Measurements from ENCODE around the gene ZDHHC1. TPM values are rescaled to one million over a fixed set of nuclear protein-coding genes. Genes with fewer than 3 reads are reported as not detected.
A peak's percentile ranks its signal among the peaks of the same experiment; 100 is the strongest.
"Not testable (repeated sequence)": the region's sequence is repeated elsewhere in the genome, so short reads cannot be mapped to it uniquely, and the experiment has no call there.

ZDHHC1 gene
- total RNA-seq, 8 experiments from 2014 or later: 3.4 to 14.6 (median 4.6) TPM

DNA sequence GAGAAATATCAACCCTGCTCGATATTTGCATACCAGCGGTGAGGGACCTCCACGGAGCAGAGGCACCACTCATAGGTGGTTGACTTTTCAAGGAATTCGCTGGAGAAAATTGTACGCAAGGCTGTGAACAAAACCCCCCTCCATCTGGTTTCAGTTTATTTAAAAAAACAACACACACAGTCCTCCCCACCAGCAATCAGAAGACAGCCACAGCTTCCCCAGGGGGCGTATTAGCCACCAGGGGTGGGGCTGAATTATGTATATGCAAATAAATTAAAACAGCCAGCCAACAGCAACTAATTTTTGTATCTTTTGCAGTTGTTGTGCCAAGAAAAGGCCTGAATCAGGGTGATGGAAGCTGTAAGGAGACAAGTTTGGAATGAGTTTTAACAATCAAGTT is 8.8 kb upstream of the ZDHHC1 start:
- ATAC-seq (replicated peaks in 6 of 8): peak in 3 of 8 experiments; percentile 53 to 71 (median 68)
- in situ Hi-C loops (cut with MboI; ENCODE audit: low pct_unique_long_range_greater_than_20kb in 2 of 9, low sequenced_read_pairs in 9 of 9, unreplicated experiment in 9 of 9): no loop called here
- WGBS, 10 experiments: 0 to 100% (median 50%) methylated on average over 1 to 6 of the region's 6 CpGs; no CpG with 5 or more reads in 2 of the 10 experiments
- Histone ChIP-seq H3K4me1 (replicated peaks in 1 of 2) (peaks cover 18 to 23% of the 10 kb centered on the region in 2 donors), H3K4me3 (no peak overlapping the region), H3K27ac (no peak overlapping the region)

DNA sequence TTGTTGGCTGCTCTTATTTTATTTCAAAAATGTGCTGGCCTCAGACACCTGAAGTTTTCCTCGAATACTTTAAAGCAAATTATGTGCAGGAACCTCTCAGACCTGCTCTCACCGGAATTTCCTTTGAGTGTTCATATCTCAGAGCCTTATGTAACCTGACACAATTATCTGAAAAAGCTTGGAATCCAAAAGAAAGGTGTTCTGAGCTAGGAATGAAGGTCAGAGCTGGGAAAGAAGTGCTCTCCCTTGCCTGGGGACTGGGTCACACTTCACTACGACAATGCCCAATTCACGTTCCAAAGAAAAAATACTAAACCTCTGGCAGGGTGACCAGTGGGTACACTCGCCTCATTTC is 8.0 kb upstream of the ZDHHC1 start:
- Histone ChIP-seq H3K4me1 (replicated peaks in 1 of 2) (peaks cover 16 to 23% of the 10 kb centered on the region in 2 donors), H3K27ac (no peak overlapping the region), H3K4me3 (no peak overlapping the region)
- peak in 1 of 8 experiments; percentile 8 for ATAC-seq (replicated peaks in 6 of 8)
- in situ Hi-C loops (cut with MboI; ENCODE audit: low pct_unique_long_range_greater_than_20kb in 2 of 9, low sequenced_read_pairs in 9 of 9, unreplicated experiment in 9 of 9): loop anchor here in 4 of 9 experiments (25.0 kb wide), 3 partner anchors 162 to 487 kb away; partner anchors contain the start of genes CES2 (in 1 of the 4), CIAO2B (in 1 of the 4), FHOD1 (in 1 of the 4) and RRAD (in 1 of the 4)
- 31 to 100% (median 65%) methylated on average over 3 to 5 of the region's 5 CpGs; no CpG with 5 or more reads in 2 of the 10 experiments for WGBS, 10 experiments

DNA sequence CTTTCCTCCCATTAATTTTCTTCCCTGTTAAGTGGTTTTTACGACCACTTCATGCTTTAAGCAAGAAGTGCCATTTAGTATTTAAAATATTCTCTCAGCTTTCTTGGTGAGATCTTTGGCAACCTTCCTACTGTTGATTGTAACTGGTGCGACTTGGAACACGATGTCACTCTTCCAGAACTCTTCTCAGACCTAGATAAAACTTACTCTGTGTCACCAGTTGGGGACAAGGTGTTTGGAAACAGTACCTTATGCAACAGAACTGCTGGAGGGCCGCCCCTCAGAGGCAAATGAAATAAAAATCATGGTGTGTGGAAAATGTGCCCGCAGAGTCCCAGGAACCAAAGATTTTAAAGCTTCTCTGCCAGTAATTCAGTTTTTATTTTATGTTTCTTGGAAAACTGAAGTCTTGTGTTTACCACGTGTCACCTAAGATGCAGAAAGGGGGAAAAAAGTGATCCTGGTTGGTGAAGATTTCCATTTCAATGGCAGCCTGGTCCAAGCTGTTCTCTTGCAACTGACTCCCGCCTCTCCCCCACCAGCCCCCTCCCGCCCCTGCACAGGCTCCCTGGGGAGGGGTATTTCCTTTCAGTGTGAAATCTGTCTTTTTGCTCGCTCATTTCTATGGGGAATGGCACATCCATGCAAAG is 7.5 kb upstream of the ZDHHC1 start:
- WGBS, 10 experiments: 7 to 69% (median 34%) methylated on average over 2 to 6 of the region's 9 CpGs; no CpG with 5 or more reads in 1 of the 10 experiments
- in situ Hi-C loops (cut with MboI; ENCODE audit: low pct_unique_long_range_greater_than_20kb in 2 of 9, low sequenced_read_pairs in 9 of 9, unreplicated experiment in 9 of 9): loop anchor here in 4 of 9 experiments (25.0 kb wide), 3 partner anchors 161 to 486 kb away; partner anchors contain the start of genes CES2 (in 1 of the 4), CIAO2B (in 1 of the 4), FHOD1 (in 1 of the 4) and RRAD (in 1 of the 4)

DNA sequence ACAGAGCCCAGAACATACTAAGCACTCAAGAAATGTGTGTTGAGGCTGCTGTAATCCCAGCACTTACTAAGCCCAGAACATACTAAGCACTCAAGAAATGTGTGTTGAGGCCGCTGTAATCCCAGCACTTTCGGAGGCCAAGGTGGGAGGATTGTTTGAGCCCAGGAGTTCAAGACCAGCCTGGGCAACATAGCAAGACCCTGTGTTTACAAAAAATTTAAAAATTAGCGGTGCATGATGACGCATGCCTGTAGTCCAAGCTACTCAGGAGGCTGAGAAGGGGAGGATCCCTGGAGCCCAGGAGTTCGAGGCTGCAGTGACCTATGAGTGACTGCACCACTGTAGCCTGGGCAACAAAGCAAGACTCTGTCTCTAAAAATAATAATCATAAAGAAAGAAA is 6.7 kb upstream of the ZDHHC1 start:
- Histone ChIP-seq H3K27ac (no peak overlapping the region), H3K4me1 (replicated peaks in 1 of 2) (peaks cover 16 to 17% of the 10 kb centered on the region in 2 donors), H3K4me3 (no peak overlapping the region)
- 60 to 100% (median 92%) methylated on average over 1 to 5 of the region's 5 CpGs; no CpG with 5 or more reads in 3 of the 10 experiments for WGBS, 10 experiments
- ATAC-seq (replicated peaks in 6 of 8): no peak
- in situ Hi-C loops (cut with MboI; ENCODE audit: low pct_unique_long_range_greater_than_20kb in 2 of 9, low sequenced_read_pairs in 9 of 9, unreplicated experiment in 9 of 9): loop anchor here in 4 of 9 experiments (25.0 kb wide), 3 partner anchors 161 to 486 kb away; partner anchors contain the start of genes CES2 (in 1 of the 4), CIAO2B (in 1 of the 4), FHOD1 (in 1 of the 4) and RRAD (in 1 of the 4)

More for the DNA sequence above, 7.5 kb upstream of the ZDHHC1 start:
- ATAC-seq (replicated peaks in 6 of 8): peak in 2 of 8 experiments; percentile 41 to 50
- H3K27ac ChIP-seq: no peak overlapping the region
- H3K4me3 ChIP-seq: no peak overlapping the region
- peaks cover 16 to 23% of the 10 kb centered on the region in 2 donors for H3K4me1 ChIP-seq (replicated peaks in 1 of 2)

DNA sequence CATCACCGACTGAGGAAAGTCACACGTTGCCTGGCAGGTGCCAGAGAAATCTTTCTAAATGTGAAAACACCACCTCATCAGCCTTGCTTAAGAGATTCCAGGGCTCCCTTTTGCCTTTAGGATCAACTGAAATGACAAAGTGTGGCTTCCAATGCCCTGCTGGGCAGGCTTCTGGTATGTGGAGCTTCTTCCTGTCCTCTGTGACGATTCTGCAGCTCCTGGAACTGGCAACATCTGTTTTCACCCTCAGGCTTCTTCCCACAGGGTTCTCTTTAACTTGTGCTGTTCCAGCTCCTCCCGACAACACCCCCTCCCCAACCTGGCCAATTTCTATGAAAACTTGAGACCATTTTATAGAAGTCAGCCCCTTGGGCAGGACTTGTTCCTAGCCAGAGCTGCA is 4.8 kb upstream of the ZDHHC1 start:
- H3K4me3 ChIP-seq: no peak overlapping the region
- 20 to 84% (median 38%) methylated on average over 1 to 4 of the region's 4 CpGs; no CpG with 5 or more reads in 3 of the 10 experiments for WGBS, 10 experiments

DNA sequence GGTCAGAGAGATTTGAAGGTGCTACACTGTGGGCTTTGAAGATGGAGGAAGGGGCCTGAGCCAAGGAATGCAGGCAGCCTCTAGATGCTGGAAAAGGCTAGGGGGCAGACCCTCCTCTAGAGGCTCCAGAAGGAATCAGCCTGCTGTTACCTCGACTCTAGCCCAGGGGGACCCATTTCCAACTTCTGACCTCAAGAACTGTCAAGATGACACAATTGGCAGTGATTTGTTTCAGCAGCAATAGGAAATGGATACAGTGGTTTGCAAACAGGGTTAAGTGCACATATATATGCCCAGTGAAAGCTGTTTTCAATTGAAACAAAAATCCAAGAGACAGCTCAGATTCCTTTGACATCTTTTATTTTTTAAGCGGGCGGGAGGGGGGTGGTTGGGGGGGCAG is 3.7 kb upstream of the ZDHHC1 start:
- Histone ChIP-seq H3K4me1 (replicated peaks in 1 of 2) (peaks cover 17 to 21% of the 10 kb centered on the region in 2 donors), H3K27ac (no peak overlapping the region), H3K4me3 (no peak overlapping the region)
- in situ Hi-C loops (cut with MboI; ENCODE audit: low pct_unique_long_range_greater_than_20kb in 2 of 9, low sequenced_read_pairs in 9 of 9, unreplicated experiment in 9 of 9): loop anchor here in 4 of 9 experiments (25.0 kb wide), 3 partner anchors 158 to 483 kb away; partner anchors contain the start of genes CES2 (in 1 of the 4), CIAO2B (in 1 of the 4), FHOD1 (in 1 of the 4) and RRAD (in 1 of the 4)
- ATAC-seq (replicated peaks in 6 of 8): no peak
- 40 to 89% (median 85%) methylated on average over 1 to 3 of the region's 3 CpGs; no CpG with 5 or more reads in 6 of the 10 experiments for WGBS, 10 experiments

More for the DNA sequence above, 4.8 kb upstream of the ZDHHC1 start:
- Histone ChIP-seq H3K27ac (no peak overlapping the region), H3K4me1 (replicated peaks in 1 of 2) (peaks cover 16 to 20% of the 10 kb centered on the region in 2 donors)
- in situ Hi-C loops (cut with MboI; ENCODE audit: low pct_unique_long_range_greater_than_20kb in 2 of 9, low sequenced_read_pairs in 9 of 9, unreplicated experiment in 9 of 9): loop anchor here in 4 of 9 experiments (25.0 kb wide), 3 partner anchors 159 to 484 kb away; partner anchors contain the start of genes CES2 (in 1 of the 4), CIAO2B (in 1 of the 4), FHOD1 (in 1 of the 4) and RRAD (in 1 of the 4)
- ATAC-seq (replicated peaks in 6 of 8): no peak

DNA sequence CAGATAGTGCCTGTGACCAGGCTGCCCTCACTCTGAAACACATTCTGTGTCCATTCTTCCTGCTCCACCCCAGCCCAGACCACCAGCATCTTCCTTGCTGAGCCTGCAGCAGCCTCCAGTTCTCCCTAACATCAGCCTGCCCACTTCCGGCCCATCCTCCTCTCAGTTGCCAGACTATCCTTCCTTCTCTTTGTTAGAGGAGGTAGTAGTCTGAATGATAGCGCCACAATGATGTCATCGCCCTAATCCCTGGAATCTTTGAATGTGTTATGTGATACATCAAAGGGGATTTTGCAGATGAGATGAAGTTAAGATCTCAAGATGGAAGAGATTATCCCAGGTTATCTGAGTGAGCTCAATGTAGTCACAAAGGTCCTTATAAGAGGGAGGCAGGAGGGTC is 3.2 kb upstream of the ZDHHC1 start:
- in situ Hi-C loops (cut with MboI; ENCODE audit: low pct_unique_long_range_greater_than_20kb in 2 of 9, low sequenced_read_pairs in 9 of 9, unreplicated experiment in 9 of 9): loop anchor here in 4 of 9 experiments (25.0 kb wide), 3 partner anchors 157 to 482 kb away; partner anchors contain the start of genes CES2 (in 1 of the 4), CIAO2B (in 1 of the 4), FHOD1 (in 1 of the 4) and RRAD (in 1 of the 4)
- H3K4me1 ChIP-seq (replicated peaks in 1 of 2): peaks cover 12 to 21% of the 10 kb centered on the region in 2 donors
- H3K4me3 ChIP-seq: no peak overlapping the region
- H3K27ac ChIP-seq: no peak overlapping the region
- WGBS, 10 experiments: 58 to 95% (median 92%) methylated on average over 2 to 3 of the region's 3 CpGs; no CpG with 5 or more reads in 4 of the 10 experiments
- no peak for ATAC-seq (replicated peaks in 6 of 8)

DNA sequence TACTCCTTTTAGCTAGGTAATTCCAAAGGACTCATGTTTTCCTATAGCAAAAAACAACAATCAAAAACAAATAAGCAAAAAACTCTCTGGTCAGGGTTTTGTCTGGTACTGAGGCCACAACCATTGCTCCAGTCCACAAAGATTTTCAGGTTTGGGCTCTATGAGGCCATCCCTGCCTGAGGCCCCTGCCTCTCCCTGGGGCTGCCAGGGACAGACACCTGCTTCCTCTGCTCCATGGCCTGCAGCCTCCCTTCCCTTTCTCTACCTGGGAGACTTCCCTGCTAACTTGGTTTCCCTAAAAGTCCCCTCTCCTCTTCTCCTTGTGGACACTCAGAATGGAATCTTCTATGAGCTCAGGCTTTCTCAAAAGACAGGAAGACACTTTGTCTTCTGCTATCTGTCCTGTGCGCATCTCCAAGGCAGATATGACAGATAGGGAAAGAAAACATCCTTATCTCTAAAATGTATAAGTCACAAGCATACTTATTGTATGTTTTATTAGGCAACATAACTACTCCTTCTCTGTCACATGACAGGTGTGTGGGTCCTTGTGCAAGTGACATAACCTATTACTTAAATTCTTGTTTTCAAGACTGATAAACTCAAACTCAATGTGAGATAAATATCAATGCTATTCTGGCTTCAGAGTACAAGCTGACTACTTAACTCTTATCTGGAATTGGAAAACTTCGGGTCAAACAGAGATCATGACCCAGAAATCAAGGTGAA is 1.2 kb upstream of the ZDHHC1 start:
- in situ Hi-C loops (cut with MboI; ENCODE audit: low pct_unique_long_range_greater_than_20kb in 2 of 9, low sequenced_read_pairs in 9 of 9, unreplicated experiment in 9 of 9): loop anchor here in 4 of 9 experiments (25.0 kb wide), 3 partner anchors 155 to 480 kb away; partner anchors contain the start of genes CES2 (in 1 of the 4), CIAO2B (in 1 of the 4), FHOD1 (in 1 of the 4) and RRAD (in 1 of the 4)
- no peak overlapping the region for H3K4me3 ChIP-seq

DNA sequence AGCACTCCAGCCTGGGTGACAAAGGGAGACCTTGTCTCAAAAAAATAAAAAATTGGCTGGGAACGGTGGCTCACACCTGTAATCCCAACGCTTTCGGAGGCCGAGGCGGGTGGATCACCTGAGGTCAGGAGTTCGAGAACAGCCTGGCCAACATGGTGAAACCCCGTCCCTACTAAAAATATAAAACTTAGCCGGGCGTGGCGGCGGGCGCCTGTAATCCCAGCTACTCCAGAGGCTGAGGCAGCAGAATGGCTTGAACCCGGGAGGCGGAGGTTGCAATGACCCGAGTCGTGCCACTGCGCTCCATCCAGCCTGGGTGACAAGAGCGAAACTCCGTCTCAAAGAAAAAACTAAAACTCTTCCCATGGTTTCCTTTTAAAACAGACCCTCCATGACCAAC is 856 bp downstream of the ZDHHC1 start:
- ATAC-seq (replicated peaks in 6 of 8): not testable (repeated sequence)

More for the DNA sequence above, 1.2 kb upstream of the ZDHHC1 start:
- no peak for ATAC-seq (replicated peaks in 6 of 8)
- 38 to 100% (median 86%) methylated on average over 1 to 2 of the region's 2 CpGs; no CpG with 5 or more reads in 1 of the 10 experiments for WGBS, 10 experiments
- H3K4me1 ChIP-seq (replicated peaks in 1 of 2): peaks cover 2 to 19% of the 10 kb centered on the region in 2 donors
- no peak overlapping the region for H3K27ac ChIP-seq

DNA sequence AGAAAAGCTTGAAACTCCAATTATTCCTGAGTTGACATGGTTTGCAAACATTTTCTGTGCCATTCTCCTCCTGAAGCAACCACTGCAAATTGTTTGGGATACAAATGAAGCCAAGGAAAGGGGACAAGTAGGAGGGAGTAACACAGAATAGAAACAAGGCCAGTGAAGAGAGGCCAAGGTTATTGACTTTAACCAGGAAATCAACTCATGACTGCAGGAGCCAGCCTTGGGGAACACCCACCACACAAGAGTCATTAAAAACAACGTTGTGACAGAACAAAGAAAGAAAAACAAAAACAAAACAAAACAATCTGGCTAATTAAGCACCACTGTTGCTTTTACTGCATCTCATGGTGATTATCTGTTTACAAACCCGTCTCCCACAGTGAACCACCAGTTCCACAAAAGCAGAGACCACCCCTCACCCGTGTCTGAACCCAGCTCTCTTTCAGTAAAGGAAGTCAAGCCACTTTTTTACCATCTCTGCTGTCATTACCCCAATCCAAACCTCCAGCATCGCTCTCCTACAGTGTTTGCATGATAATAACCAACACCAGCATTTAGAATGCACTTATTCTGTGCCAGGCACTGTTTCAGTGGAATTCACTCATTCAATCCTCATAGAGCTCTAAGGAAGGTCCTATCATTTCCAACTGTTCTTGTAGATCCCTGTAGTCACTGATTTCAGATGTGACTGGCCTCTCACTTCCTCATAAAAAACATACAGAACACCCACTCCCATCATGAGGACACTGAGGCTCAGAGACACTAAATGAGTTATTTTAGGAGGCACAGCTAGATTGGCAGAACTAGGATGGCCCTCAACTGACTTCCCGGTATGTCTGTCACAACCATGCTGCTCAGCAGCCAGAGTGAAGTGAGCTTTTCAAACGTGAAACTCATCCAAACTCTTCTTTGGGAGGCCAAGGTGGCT is 2.0 kb downstream of the ZDHHC1 start:
- 0 to 60% (median 24%) methylated on average over 1 to 4 of the region's 6 CpGs; no CpG with 5 or more reads in 1 of the 10 experiments for WGBS, 10 experiments
- no peak for ATAC-seq (replicated peaks in 6 of 8)
- H3K27ac ChIP-seq: no peak overlapping the region
- in situ Hi-C loops (cut with MboI; ENCODE audit: low pct_unique_long_range_greater_than_20kb in 2 of 9, low sequenced_read_pairs in 9 of 9, unreplicated experiment in 9 of 9): loop anchor here in 4 of 9 experiments (25.0 kb wide), 3 partner anchors 152 to 477 kb away; partner anchors contain the start of genes CES2 (in 1 of the 4), CIAO2B (in 1 of the 4), FHOD1 (in 1 of the 4) and RRAD (in 1 of the 4)
- H3K4me1 ChIP-seq (replicated peaks in 1 of 2): peaks cover 2 to 19% of the 10 kb centered on the region in 2 donors
- no peak overlapping the region for H3K4me3 ChIP-seq

More for the DNA sequence above, 856 bp downstream of the ZDHHC1 start:
- in situ Hi-C loops (cut with MboI; ENCODE audit: low pct_unique_long_range_greater_than_20kb in 2 of 9, low sequenced_read_pairs in 9 of 9, unreplicated experiment in 9 of 9): loop anchor here in 4 of 9 experiments (25.0 kb wide), 3 partner anchors 153 to 478 kb away; partner anchors contain the start of genes CES2 (in 1 of the 4), CIAO2B (in 1 of the 4), FHOD1 (in 1 of the 4) and RRAD (in 1 of the 4)
- Histone ChIP-seq H3K4me1 (replicated peaks in 1 of 2) (peaks cover 2 to 19% of the 10 kb centered on the region in 2 donors), H3K4me3 (peak overlapping the region; percentile 44 to 69 (median 57))
- H3K27ac ChIP-seq: not testable (repeated sequence)
- 60 to 92% (median 80%) methylated on average over 1 to 5 of the region's 19 CpGs; no CpG with 5 or more reads in 7 of the 10 experiments for WGBS, 10 experiments

DNA sequence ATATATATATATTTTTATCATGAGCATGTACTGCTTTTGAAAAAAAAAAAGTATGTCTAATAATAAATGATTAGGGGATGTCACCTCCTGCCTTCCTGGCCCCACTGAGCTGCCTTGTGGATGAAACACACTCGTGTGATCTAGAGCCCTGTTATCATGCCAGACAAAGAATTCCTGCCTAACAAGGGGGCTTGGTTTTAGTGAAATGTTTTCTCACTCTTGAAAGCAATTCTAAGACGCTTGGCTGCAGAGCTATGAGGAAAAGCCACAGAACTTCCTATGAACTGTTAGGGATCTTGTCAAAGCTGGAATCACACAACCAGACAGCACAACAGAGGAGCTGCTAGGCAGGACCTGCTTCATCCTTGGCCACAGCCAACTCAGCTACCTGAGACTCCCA is 4.0 kb downstream of the ZDHHC1 start:
- in situ Hi-C loops (cut with MboI; ENCODE audit: low pct_unique_long_range_greater_than_20kb in 2 of 9, low sequenced_read_pairs in 9 of 9, unreplicated experiment in 9 of 9): loop anchor here in 4 of 9 experiments (25.0 kb wide), 3 partner anchors 150 to 475 kb away; partner anchors contain the start of genes CES2 (in 1 of the 4), CIAO2B (in 1 of the 4), FHOD1 (in 1 of the 4) and RRAD (in 1 of the 4)
- Histone ChIP-seq H3K4me1 (replicated peaks in 1 of 2) (peaks cover 2 to 19% of the 10 kb centered on the region in 2 donors), H3K4me3 (no peak overlapping the region), H3K27ac (no peak overlapping the region)
- 0 to 89% (median 17%) methylated on average over 1 of the region's 2 CpGs; no CpG with 5 or more reads in 5 of the 10 experiments for WGBS, 10 experiments
- ATAC-seq (replicated peaks in 6 of 8): no peak
